HepG2 (cell line): ENCODE data around the gene CCDC177. TPM values are rescaled to one million over a fixed set of nuclear protein-coding genes. Genes with fewer than 3 reads are reported as not detected.

Source experiments
- AHDC1 ChIP-seq: sonication (generic); formaldehyde crosslinking; IDR thresholded peaks from 2 replicates; pipeline ENCODE4 v1.5.1; 2020; ENCODE audit warnings: mild to moderate bottlenecking, missing genetic modification reagents, borderline replicate concordance
- BRCA1 ChIP-seq: sonication (generic); formaldehyde crosslinking; IDR thresholded peaks from 2 replicates; pipeline ENCODE4 v1.4.0; 2020; ENCODE audit warnings: missing genetic modification reagents
- ELF1 ChIP-seq: sonication (generic); formaldehyde crosslinking; IDR thresholded peaks from 2 replicates; pipeline ENCODE4 v1.4.0; 2020; ENCODE audit warnings: missing genetic modification reagents
- HDAC6 ChIP-seq: fragments of 200-600 bp; sonication (generic); IDR thresholded peaks from 2 replicates; pipeline ENCODE4 v1.7.0; 2017; ENCODE audit warnings: mild to moderate bottlenecking, antibody characterized with exemption, low read length, low read depth
- HOXA7 ChIP-seq: sonication (generic); formaldehyde crosslinking; IDR thresholded peaks from 2 replicates; pipeline ENCODE4 v1.8.1; 2022; ENCODE audit warnings: mild to moderate bottlenecking, missing genetic modification reagents, moderate library complexity
- KLF6 ChIP-seq: IDR thresholded peaks from 2 replicates; pipeline ENCODE4 v1.8.0; 2016; ENCODE audit warnings: missing biosample characterization, missing genetic modification reagents
- PLRG1 ChIP-seq: fragments of 450-650 bp; conservative IDR thresholded peaks from 2 replicates; pipeline ENCODE4 v1.6.1; 2016
- SAFB2 ChIP-seq: sonication (generic); formaldehyde crosslinking; IDR thresholded peaks from 2 replicates; pipeline ENCODE4 v1.5.1; 2020; ENCODE audit warnings: missing genetic modification reagents, low read depth, mild to moderate bottlenecking, borderline replicate concordance
- ZBTB42 ChIP-seq: sonication (generic); formaldehyde crosslinking; IDR thresholded peaks from 2 replicates; pipeline ENCODE4 v1.5.0; 2020; ENCODE audit warnings: mild to moderate bottlenecking, missing genetic modification reagents
- ZMYM4 ChIP-seq: sonication (generic); formaldehyde crosslinking; IDR thresholded peaks from 2 replicates; pipeline ENCODE4 v1.8.1; 2023; ENCODE audit warnings: mild to moderate bottlenecking, missing genetic modification reagents
- ZNF138 ChIP-seq: sonication (generic); formaldehyde crosslinking; IDR thresholded peaks from 2 replicates; pipeline ENCODE4 v1.5.0; 2020; ENCODE audit warnings: mild to moderate bottlenecking, low read depth, missing genetic modification reagents
- ZNF335 ChIP-seq: sonication (generic); formaldehyde crosslinking; IDR thresholded peaks from 2 replicates; pipeline ENCODE4 v1.4.0; 2020; ENCODE audit warnings: missing genetic modification reagents
- ZSCAN29 ChIP-seq: sonication (generic); formaldehyde crosslinking; conservative IDR thresholded peaks from 2 replicates; pipeline ENCODE4 v1.4.0; 2020; ENCODE audit warnings: mild to moderate bottlenecking, missing genetic modification reagents
- polyA plus RNA-seq, 8 experiments: library from polyadenylated mRNA; depleted of rRNA in 3 of 8; stranded (reverse) in 7 of 8; unstranded in 1 of 8; fragments of >200 nt; fragmentation: Illumina TruSeq in 4 of 8; extraction: Trizol in 4 of 8; gene quantifications; 2 replicates each; pipeline versions ENCODE4 v1.2.1 to v1.2.3, GENCODE V29; 2011 to 2016; ENCODE audit warnings: low read depth in 4 of 8, missing spikeins in 1 of 8, mixed read lengths in 1 of 8; ENCODE audit not compliant: insufficient read depth in 1 of 8
- total RNA-seq, 5 experiments: library from RNA; depleted of rRNA; stranded (reverse); fragments of >200 nt; fragmentation: Illumina TruSeq; extraction: Trizol; gene quantifications; 2 replicates each; pipeline ENCODE4 v1.2.3, GENCODE V29; 2016; ENCODE audit warnings: low read depth in 1 of 5
- TF ChIP-seq, protein P1 (sequence below): sonication (generic); formaldehyde crosslinking; IDR thresholded peaks from 2 replicates; pipeline ENCODE4 v1.4.0; 2020; ENCODE audit warnings: missing genetic modification reagents
- TF ChIP-seq, protein P2 (sequence below): sonication (generic); formaldehyde crosslinking; IDR thresholded peaks from 2 replicates; pipeline ENCODE4 v1.9.0; 2022; ENCODE audit warnings: missing genetic modification reagents, mild to moderate bottlenecking, borderline replicate concordance
- TF ChIP-seq, protein P3 (sequence below): sonication (generic); formaldehyde crosslinking; conservative IDR thresholded peaks from 2 replicates; pipeline ENCODE4 v1.4.0; 2020; ENCODE audit warnings: mild to moderate bottlenecking, missing genetic modification reagents, moderate library complexity

CCDC177 gene
- total and polyA plus RNA-seq, 2 of the 13 experiments (the other 11 are each of a cell fraction or from before 2014, with no cell fraction given): not detected

DNA sequence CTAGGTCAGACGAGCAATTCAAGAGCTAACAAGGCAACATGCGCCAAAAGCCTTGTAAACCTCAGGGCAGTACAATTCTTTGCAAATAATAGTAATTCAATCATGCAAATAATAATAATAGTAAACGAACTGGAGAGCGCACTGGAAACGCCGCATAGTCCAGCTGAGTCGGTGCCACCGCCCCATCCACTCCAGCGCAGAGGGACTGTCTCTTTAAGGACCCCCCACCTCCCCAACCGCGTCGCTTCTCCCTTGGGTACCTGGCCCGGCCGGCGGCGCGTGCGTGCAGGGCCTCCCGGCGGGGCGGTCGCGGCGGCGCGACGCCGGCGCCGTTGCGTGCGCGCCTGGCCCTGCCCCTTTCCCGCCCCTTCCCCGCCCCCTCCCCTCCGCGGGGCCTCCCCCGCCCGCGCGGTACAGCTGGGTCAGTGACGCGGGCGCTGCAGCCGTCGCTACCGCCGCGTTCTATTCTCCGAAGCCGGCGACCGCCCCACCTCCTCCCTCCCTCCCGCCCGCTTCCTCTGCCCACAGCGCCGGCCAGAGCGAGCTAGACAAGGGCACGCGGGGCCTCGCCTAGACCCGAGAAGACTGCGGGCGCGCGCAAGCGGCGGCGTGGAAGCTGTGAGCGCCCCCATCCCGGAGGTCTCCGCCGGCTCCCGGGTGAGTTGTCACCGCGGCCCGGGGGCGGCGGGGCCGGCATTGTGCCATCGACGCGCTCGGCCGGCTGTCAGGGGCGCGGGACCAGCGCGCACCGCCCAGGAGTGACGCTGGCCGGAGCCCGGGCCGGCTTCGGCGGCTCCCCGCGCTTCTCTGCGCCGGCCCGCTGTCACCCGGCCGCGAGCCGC is 36.7 kb upstream of the CCDC177 start, which contains the start of gene SUSD6 (continued):
- TF ChIP-seq, protein P1, sequence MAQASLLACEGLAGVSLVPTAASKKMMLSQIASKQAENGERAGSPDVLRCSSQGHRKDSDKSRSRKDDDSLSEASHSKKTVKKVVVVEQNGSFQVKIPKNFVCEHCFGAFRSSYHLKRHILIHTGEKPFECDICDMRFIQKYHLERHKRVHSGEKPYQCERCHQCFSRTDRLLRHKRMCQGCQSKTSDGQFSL (CRISPR knock-in tag): peak; percentile 99
- TF ChIP-seq ZNF138 (CRISPR knock-in tag) (no peak), BRCA1 (CRISPR knock-in tag) (no peak), ZSCAN29 (CRISPR knock-in tag) (no peak), ELF1 (CRISPR knock-in tag) (no peak), ZNF335 (CRISPR knock-in tag) (no peak), HDAC6 (no peak), ZMYM4 (CRISPR knock-in tag) (peak; percentile 50; the same call in 1 of the 2 replicates), HOXA7 (CRISPR knock-in tag) (no peak), KLF6 (no peak; the same call in 1 of the 2 replicates), ZBTB42 (CRISPR knock-in tag) (no peak), SAFB2 (CRISPR knock-in tag) (no peak), AHDC1 (CRISPR knock-in tag) (no peak), PLRG1 (no peak)
- TF ChIP-seq, protein P2, sequence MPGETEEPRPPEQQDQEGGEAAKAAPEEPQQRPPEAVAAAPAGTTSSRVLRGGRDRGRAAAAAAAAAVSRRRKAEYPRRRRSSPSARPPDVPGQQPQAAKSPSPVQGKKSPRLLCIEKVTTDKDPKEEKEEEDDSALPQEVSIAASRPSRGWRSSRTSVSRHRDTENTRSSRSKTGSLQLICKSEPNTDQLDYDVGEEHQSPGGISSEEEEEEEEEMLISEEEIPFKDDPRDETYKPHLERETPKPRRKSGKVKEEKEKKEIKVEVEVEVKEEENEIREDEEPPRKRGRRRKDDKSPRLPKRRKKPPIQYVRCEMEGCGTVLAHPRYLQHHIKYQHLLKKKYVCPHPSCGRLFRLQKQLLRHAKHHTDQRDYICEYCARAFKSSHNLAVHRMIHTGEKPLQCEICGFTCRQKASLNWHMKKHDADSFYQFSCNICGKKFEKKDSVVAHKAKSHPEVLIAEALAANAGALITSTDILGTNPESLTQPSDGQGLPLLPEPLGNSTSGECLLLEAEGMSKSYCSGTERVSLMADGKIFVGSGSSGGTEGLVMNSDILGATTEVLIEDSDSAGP: peak; percentile 99
- TF ChIP-seq, protein P3, sequence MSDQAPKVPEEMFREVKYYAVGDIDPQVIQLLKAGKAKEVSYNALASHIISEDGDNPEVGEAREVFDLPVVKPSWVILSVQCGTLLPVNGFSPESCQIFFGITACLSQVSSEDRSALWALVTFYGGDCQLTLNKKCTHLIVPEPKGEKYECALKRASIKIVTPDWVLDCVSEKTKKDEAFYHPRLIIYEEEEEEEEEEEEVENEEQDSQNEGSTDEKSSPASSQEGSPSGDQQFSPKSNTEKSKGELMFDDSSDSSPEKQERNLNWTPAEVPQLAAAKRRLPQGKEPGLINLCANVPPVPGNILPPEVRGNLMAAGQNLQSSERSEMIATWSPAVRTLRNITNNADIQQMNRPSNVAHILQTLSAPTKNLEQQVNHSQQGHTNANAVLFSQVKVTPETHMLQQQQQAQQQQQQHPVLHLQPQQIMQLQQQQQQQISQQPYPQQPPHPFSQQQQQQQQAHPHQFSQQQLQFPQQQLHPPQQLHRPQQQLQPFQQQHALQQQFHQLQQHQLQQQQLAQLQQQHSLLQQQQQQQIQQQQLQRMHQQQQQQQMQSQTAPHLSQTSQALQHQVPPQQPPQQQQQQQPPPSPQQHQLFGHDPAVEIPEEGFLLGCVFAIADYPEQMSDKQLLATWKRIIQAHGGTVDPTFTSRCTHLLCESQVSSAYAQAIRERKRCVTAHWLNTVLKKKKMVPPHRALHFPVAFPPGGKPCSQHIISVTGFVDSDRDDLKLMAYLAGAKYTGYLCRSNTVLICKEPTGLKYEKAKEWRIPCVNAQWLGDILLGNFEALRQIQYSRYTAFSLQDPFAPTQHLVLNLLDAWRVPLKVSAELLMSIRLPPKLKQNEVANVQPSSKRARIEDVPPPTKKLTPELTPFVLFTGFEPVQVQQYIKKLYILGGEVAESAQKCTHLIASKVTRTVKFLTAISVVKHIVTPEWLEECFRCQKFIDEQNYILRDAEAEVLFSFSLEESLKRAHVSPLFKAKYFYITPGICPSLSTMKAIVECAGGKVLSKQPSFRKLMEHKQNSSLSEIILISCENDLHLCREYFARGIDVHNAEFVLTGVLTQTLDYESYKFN: no peak
